ENCODE measurements around the gene ARHGAP1.

The ARHGAP1 gene

DNA sequence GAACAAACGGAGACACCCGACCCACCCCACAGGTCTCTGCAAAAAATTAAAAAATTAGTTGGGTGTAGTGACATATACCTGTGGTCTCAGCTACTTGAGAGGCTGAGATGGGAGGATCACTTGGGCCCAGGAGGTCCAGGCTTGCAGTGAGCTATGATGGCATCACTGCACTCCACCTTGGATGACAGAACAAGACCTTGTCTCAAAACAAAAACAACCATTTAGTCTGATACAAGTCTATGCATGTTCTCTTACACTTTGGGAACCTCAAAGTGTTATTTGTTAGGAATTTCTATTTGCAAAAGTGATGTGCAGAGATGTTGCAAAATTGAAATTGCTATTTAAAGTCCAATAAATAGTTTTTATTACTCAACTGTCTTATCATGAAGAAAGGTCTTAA, 68.7 kb downstream of the ARHGAP1 start:
- no peak for DNase-seq (ENCODE audit: low spot score)
- Histone ChIP-seq H3K4me3 (no peak overlapping the region), H3K27ac (no peak overlapping the region)
- no peak for TF ChIP-seq CTCF (IDR thresholded peaks at IDR 0.05)

DNA sequence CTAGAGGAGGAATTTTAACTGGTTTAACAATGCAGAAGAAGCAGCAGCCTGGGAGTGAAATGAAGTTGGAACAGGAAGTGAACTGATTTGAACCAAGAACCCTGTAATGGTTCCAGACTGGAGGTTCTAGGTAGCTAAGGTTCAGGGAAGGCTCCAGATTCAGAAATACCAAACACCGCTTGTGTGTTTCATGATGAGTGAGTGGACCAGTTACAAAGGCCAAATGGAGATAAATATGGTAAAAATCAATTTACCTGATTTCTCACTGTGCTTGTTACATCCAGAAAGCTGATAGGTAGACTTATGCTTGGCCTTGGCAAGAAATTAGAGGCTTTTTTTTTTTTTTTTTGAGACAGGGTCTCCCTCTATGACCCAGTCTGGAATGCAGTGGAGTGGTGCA, 70.2 kb downstream of the ARHGAP1 start:
- Histone ChIP-seq H3K4me3 (no peak overlapping the region), H3K27ac (no peak overlapping the region)
- TF ChIP-seq CTCF (IDR thresholded peaks at IDR 0.05) = no peak
- no peak for DNase-seq (ENCODE audit: low spot score)

- H3K27ac ChIP-seq = no peak overlapping the region
- no peak for DNase-seq (ENCODE audit: low spot score)
- no peak overlapping the region for H3K4me3 ChIP-seq
- no peak for TF ChIP-seq CTCF (IDR thresholded peaks at IDR 0.05)
Observed at GRCh38 chr11:46628961-46629360, 71.5 kb downstream of the ARHGAP1 start.
